HFFc6 (cell line): ENCODE data around the gene LRRC39. TPM values are rescaled to one million over a fixed set of nuclear protein-coding genes. Genes with fewer than 3 reads are reported as not detected.

Experiments used
- DNase-seq: peaks from one replicate; pipeline ENCODE4 v3.0.0-alpha.2; 2018
- H3K27ac Mint-ChIP-seq: 2 replicates; pipeline ENCODE4 v1.8.0; 2020; ENCODE audit warnings: mild to moderate bottlenecking, mixed read lengths
- H3K27me3 Mint-ChIP-seq: 2 replicates; pipeline ENCODE4 v1.8.0; 2021; ENCODE audit warnings: mild to moderate bottlenecking, moderate library complexity, mixed read lengths; ENCODE audit not compliant: insufficient read depth
- H3K36me3 Mint-ChIP-seq: 2 replicates; pipeline ENCODE4 v1.8.0; 2021; ENCODE audit warnings: low read depth, mixed read lengths
- H3K4me1 Mint-ChIP-seq: 2 replicates; pipeline ENCODE4 v1.8.0; 2020; ENCODE audit warnings: low read depth, mixed read lengths
- H3K4me3 Mint-ChIP-seq: 2 replicates; pipeline ENCODE4 v1.8.0; 2020; ENCODE audit warnings: mild to moderate bottlenecking, moderate library complexity, mixed read lengths
- H3K9me3 Mint-ChIP-seq: 2 replicates; pipeline ENCODE4 v1.8.0; 2020; ENCODE audit warnings: mild to moderate bottlenecking, mixed read lengths
- long read RNA-seq: library from polyadenylated mRNA; unstranded; transcript quantifications from one replicate; pipeline ENCODE4 v2.0.0, GENCODE V29; 2019
- total RNA-seq, 6 experiments: library from RNA; stranded (reverse); fragmentation: NEBNext Ultra II Directional; extraction: Animal tissue kit (Norgen Biotek cat#: 25700); gene quantifications; 2 replicates in 1 of 6; 3 replicates in 5 of 6; pipeline ENCODE4 v1.2.3, GENCODE V29; 2021
- TF ChIP-seq, protein P1 (sequence below): fragments of 200-600 bp; sonication (generic); IDR thresholded peaks from 2 replicates; pipeline ENCODE4 v1.5.0; 2021; ENCODE audit warnings: antibody characterized with exemption, mild to moderate bottlenecking

Gene LRRC39
- total RNA-seq, result under 1 TPM in 4 of 6 experiments, not detected in 2; 0.14 to 0.23 (median 0.15) TPM
- long read RNA-seq, partial matches to known transcripts, result 0 of 1 reads
- long read RNA-seq, other reads (novel, unspliced or antisense), result 1 of 1 reads

DNA sequence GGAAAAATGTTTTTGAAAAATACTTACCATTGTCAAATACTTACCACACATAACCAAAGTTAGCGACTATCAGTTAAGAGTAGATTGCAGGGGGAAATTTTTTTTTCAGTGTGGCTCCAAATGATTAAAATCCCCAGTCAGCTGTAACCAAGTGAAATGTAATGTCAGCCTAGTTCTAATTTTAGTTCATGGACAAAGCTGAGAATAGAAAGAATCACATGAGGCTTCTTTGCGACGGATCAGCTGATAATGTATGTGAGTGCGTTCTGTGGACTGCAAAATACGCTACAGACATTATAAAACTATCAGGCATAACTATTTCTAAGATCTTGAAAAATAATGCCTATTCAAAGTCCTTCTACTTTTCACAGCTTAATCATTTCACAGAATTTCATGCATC lies at the start of gene LRRC39:
Gene LRRC39 (minus strand): TSS at position 166 of the 400 bp plus-strand sequence. CDS start 9,740 bp downstream, outside the sequence.
- no peaks in the 10 kb centered on the region for H3K4me1 Mint-ChIP-seq
- H3K27me3 Mint-ChIP-seq, result no peaks in the 10 kb centered on the region
- TF ChIP-seq, protein P1, sequence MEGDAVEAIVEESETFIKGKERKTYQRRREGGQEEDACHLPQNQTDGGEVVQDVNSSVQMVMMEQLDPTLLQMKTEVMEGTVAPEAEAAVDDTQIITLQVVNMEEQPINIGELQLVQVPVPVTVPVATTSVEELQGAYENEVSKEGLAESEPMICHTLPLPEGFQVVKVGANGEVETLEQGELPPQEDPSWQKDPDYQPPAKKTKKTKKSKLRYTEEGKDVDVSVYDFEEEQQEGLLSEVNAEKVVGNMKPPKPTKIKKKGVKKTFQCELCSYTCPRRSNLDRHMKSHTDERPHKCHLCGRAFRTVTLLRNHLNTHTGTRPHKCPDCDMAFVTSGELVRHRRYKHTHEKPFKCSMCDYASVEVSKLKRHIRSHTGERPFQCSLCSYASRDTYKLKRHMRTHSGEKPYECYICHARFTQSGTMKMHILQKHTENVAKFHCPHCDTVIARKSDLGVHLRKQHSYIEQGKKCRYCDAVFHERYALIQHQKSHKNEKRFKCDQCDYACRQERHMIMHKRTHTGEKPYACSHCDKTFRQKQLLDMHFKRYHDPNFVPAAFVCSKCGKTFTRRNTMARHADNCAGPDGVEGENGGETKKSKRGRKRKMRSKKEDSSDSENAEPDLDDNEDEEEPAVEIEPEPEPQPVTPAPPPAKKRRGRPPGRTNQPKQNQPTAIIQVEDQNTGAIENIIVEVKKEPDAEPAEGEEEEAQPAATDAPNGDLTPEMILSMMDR, result no peak
- H3K9me3 Mint-ChIP-seq, result no peaks in the 10 kb centered on the region
- no peaks in the 10 kb centered on the region for H3K36me3 Mint-ChIP-seq
- H3K27ac Mint-ChIP-seq, result no peak within 1 kb of the TSS
- H3K4me3 Mint-ChIP-seq, result no peak within 1 kb of the TSS
- DNase-seq, result no peak

DNA sequence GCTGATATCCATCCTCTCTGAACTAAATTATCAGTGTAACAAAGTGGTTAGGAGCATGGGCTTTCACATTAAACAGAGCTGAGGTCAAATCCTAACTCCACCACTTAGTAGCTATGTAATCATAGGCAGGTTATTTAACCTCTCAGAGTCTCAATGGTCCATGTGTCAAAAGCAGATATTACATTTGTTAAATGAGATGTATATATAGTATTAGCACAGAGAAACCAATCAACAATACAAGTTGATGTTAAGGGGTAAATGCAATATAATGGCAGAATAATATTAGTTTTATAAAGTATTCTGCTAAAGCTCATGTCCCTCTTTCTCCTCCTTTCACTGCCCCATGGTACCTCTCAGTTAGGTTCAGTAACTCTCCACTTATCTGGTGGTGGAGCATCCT lies 44.4 kb upstream of the LRRC39 start:
- TF ChIP-seq, protein P1, result no peak
- no peak overlapping the region for H3K27ac Mint-ChIP-seq
- no peaks in the 10 kb centered on the region for H3K27me3 Mint-ChIP-seq
- no peak for DNase-seq
- H3K4me3 Mint-ChIP-seq, result no peak overlapping the region
- no peaks in the 10 kb centered on the region for H3K9me3 Mint-ChIP-seq
- no peaks in the 10 kb centered on the region for H3K4me1 Mint-ChIP-seq
- peaks cover 12% of the 10 kb centered on the region for H3K36me3 Mint-ChIP-seq

DNA sequence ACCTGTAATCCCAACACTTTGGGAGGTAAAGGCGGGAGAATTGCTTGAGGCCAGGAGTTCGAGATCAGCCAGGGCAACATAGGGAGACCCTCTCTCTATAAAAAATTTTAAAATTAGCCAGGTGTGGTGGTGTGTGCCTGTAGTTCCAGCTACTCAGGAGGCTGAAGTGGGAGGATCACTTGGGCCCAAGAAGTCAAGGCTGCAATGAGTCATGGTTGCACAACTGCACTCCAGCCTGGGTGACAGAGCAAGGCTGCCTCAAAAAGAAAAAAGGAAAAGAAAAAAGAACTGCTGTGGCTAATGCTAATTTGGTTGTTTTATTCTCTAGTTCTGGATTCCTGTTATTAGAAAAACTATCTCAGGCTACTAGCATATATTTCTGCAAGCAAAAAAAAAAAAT lies 41.8 kb upstream of the LRRC39 start:
- Mint-ChIP-seq H3K9me3 (no peaks in the 10 kb centered on the region), H3K4me1 (no peaks in the 10 kb centered on the region), H3K27ac (no peak overlapping the region), H3K4me3 (no peak overlapping the region), H3K36me3 (peaks cover 12% of the 10 kb centered on the region), H3K27me3 (no peaks in the 10 kb centered on the region)
- TF ChIP-seq, protein P1, result no peak
- no peak for DNase-seq

DNA sequence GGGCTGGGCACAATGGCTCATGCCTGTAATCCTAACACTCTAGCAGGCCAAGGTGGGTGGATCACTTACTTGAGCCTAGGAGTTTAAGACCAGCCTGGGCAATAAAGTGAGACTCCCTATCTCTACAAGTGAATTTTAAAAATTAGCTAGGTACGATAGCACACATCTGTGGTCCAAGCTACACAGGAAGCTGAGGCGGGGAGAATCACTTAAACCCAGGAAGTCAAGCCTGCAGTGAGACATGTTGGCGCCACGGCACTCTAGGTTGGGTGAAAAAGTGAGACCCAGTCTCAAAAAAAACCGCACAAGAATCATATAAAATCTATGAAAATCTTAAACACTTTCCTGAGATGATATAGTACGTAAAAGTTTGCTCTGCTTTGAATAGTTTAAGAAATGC lies 41.4 kb upstream of the LRRC39 start:
- Mint-ChIP-seq H3K36me3 (peaks cover 12% of the 10 kb centered on the region), H3K4me1 (no peaks in the 10 kb centered on the region), H3K27ac (no peak overlapping the region), H3K4me3 (no peak overlapping the region), H3K9me3 (no peaks in the 10 kb centered on the region), H3K27me3 (no peaks in the 10 kb centered on the region)
- TF ChIP-seq, protein P1, result no peak
- no peak for DNase-seq

DNA sequence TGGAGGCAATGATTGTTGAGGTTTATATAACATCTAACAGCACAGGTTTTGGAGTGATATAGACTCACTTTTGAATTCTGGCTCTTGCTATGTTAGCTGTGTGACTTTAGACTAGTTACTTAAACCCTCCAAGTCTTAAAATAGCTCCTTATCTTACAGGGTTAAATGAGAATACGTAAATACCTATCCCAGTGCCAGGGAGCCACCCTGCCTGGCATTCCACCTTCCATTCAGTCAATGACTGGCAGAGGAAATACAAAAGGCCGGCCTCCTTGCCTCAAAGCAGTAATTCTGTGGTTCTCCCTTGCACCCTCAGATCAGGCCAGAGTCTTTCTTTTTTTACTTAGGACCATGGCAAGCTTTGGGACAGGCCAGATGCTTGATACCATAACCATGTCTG lies 39.8 kb upstream of the LRRC39 start:
- Mint-ChIP-seq H3K4me3 (no peak overlapping the region), H3K4me1 (no peaks in the 10 kb centered on the region), H3K27me3 (no peaks in the 10 kb centered on the region), H3K36me3 (peaks cover 12% of the 10 kb centered on the region), H3K9me3 (no peaks in the 10 kb centered on the region), H3K27ac (no peak overlapping the region)
- no peak for DNase-seq
- TF ChIP-seq, protein P1, result no peak

DNA sequence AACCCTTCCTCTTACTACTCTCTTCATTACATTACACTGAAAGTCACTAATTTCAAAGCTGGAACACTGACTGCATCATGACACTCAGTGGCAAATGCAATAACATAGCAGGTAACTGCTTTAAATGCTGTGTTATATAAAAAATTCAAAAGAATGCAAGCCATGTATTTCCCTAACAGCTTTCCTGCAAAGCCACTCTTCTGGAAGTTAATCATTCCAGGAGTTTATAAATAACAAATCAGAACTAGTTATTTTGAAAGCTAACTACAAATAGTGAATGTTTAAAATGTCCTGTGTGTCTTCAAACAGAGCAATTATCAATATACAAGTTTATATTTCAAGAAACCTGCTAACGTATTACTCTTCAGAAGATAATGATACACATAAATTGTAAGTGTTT lies 37.0 kb upstream of the LRRC39 start:
- H3K9me3 Mint-ChIP-seq, result no peaks in the 10 kb centered on the region
- H3K4me3 Mint-ChIP-seq, result no peak overlapping the region
- peaks cover 12% of the 10 kb centered on the region for H3K36me3 Mint-ChIP-seq
- H3K27ac Mint-ChIP-seq, result no peak overlapping the region
- no peaks in the 10 kb centered on the region for H3K27me3 Mint-ChIP-seq
- DNase-seq, result no peak
- TF ChIP-seq, protein P1, result no peak
- H3K4me1 Mint-ChIP-seq, result no peaks in the 10 kb centered on the region
